HFF-Myc (cell line): ENCODE data around the gene C9.
"Not testable (repeated sequence)": the region's sequence is repeated elsewhere in the genome, so short reads cannot be mapped to it uniquely, and the experiment has no call there.

Experiments
- DNase-seq: peaks from one replicate; pipeline ENCODE4 v3.0.0-alpha.2; 2011; ENCODE audit warnings: low read depth; ENCODE audit errors: extremely low read depth
- H3K4me3 ChIP-seq: replicated peaks from 2 replicates; pipeline ENCODE4 v1.5.1; 2011; ENCODE audit warnings: low read depth, mild to moderate bottlenecking, control low read depth, low read length
- TF ChIP-seq, protein P1 (sequence below): IDR thresholded peaks from 2 replicates; pipeline ENCODE4 v1.5.1; 2012; ENCODE audit warnings: mild to moderate bottlenecking, low read depth, low read length, control low read depth; ENCODE audit errors: missing control alignments

Gene C9

DNA sequence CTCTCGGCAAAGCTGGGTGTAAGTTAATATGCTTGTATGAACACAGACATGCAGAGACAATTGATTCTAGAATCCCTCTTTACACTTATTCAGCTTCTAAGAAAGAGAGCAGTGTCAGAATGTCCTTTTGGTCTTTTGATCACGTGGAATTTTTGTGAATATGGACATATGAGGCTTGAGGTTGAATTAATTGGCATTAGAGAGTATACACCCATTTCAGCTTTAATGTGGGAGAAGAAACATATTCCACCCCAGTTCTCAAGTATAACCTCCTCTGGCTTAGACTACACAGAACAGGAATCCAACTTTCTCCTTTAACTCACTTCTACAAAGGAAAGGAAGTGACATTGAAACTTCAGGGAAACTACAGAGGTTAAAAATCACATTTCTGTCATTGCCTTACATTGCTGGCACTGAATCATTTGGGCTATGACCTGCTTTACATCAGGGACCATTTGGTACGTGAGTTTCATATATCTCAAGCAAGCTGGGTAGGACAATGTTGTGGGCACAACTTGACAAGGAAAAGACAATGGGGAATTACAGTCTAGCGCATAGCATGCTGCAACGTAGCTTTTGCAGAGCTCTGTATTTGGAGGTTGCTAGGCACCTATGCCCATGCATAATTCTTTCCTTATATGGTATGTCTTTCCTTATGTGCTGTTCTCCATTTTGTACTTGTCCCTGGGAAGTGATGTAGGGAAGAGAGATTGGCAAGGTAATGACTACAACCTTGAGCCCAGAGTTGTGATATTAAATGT, 41.0 kb upstream of the C9 start:
- H3K4me3 ChIP-seq: no peak overlapping the region
- DNase-seq: no peak
- TF ChIP-seq, protein P1, sequence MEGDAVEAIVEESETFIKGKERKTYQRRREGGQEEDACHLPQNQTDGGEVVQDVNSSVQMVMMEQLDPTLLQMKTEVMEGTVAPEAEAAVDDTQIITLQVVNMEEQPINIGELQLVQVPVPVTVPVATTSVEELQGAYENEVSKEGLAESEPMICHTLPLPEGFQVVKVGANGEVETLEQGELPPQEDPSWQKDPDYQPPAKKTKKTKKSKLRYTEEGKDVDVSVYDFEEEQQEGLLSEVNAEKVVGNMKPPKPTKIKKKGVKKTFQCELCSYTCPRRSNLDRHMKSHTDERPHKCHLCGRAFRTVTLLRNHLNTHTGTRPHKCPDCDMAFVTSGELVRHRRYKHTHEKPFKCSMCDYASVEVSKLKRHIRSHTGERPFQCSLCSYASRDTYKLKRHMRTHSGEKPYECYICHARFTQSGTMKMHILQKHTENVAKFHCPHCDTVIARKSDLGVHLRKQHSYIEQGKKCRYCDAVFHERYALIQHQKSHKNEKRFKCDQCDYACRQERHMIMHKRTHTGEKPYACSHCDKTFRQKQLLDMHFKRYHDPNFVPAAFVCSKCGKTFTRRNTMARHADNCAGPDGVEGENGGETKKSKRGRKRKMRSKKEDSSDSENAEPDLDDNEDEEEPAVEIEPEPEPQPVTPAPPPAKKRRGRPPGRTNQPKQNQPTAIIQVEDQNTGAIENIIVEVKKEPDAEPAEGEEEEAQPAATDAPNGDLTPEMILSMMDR: no peak

GRCh38 chr5:39403761-39404160, 39.5 kb upstream of the C9 start:
- DNase-seq, H3K4me3 ChIP-seq: not testable (repeated sequence)

GRCh38 chr5:39402140-39402539, 37.8 kb upstream of the C9 start:
- H3K4me3 ChIP-seq, DNase-seq: not testable (repeated sequence)

DNA sequence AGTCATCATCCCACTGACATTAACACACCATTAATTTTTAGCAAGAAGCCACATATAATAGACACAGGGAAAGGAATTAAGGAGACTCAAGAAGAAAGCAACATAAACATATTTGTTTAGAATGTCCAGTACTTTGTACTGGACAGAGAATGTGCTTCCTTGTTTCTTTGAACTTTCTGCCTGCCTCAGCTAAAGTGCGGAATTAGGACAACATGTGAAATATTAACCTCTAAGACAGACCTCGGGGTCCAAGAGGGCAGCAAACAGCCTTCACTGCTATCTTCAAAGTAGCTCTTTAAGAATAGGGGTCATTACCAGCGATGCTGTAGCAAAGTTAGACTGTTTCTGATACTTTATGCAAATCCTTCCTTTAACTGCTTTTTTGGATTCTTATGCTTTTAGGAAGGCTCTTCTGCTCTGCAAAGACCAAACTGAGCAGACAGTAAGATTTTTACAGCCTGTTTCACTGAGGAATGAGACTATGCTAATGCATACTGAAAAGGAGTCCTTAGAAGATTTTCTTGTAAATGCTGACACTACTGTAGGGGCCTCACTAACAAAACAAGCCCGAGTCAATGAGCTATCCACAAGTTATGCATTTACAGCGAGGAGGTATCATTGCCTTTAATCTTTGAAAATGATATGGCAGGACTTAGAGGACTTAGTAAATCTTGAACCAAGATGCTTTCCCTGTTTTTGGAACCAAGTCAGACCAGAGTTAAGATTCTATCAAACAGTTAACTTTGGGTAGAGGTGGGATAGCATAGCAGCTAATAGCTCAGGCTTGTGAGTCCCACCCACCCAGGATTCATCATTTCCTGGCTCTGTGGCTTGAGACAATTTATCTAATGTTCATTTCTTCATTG, 36.7 kb upstream of the C9 start:
- no peak overlapping the region for H3K4me3 ChIP-seq
- DNase-seq: no peak

GRCh38 chr5:39399135-39400036, 35.1 kb upstream of the C9 start:
- TF ChIP-seq, protein P1: no peak
- peak; percentile 88 for DNase-seq
- H3K4me3 ChIP-seq: no peak overlapping the region

More for the DNA sequence above, 36.7 kb upstream of the C9 start:
- TF ChIP-seq, protein P1: no peak

- no peak for DNase-seq
- TF ChIP-seq, protein P1: no peak
Observed at GRCh38 chr5:39396843-39397242, 32.5 kb upstream of the C9 start.

DNA sequence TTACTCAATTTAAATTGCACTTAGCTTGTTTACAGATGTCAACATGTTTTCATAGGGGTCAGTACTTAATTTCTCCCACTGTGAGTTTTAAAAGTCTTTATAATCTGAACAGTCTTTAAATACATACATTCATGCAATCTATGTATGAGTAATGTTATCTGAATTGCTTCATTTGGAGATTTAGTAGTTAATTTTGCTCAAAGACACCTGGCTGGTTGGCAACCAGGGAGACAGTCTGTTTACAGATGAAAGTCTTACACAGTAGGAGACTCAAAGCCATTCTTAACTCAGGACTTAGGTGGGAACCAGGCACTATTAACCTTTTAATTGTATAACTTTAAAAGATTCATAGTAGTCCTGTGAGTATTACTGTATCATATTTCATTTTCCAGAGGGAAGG, 31.2 kb upstream of the C9 start:
- H3K4me3 ChIP-seq: no peak overlapping the region
- DNase-seq: no peak
- TF ChIP-seq, protein P1: no peak

More at GRCh38 chr5:39396843-39397242, 32.5 kb upstream of the C9 start:
- H3K4me3 ChIP-seq: no peak overlapping the region
